Measurements from ENCODE around the gene CNPY2.

DNA sequence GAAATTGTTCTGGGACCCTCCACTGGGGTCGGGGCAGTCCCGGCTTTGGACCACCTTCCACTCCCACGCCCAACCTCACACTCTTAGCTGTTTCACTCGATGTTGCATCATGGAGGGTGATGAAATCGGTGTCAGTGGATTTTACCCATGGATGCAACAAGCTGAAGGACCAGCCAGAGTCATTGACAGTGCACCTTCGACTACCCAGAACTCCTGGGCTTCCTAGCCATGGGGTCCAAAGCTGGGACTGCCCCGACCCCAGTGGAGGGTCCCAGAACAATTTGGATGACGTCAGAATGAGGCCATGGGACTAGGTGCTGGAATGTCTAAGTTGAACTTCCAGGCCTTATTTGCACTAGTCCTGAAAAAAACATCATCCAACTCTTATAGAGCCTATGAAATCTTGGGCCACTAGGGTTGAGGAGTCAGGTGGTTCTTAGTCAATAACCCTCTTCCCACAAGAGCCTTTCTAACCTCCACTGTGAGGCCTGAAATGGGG lies 22.0 kb upstream of the CNPY2 start:
- TF ChIP-seq JUN (IDR thresholded peaks at IDR 0.05; ENCODE audit: borderline replicate concordance, insufficient read depth, insufficient read length, low read depth) = no peak
- TF ChIP-seq POLR2AphosphoS5 (IDR thresholded peaks at IDR 0.05; ENCODE audit: insufficient read depth, low read depth, low read length) = no peak
- no peak for TF ChIP-seq FOS (IDR thresholded peaks at IDR 0.05; ENCODE audit: borderline replicate concordance, insufficient read depth, low read length)
- TF ChIP-seq POLR2A (IDR thresholded peaks at IDR 0.05; ENCODE audit: low read depth, low read length) = no peak
- TF ChIP-seq, protein P1, sequence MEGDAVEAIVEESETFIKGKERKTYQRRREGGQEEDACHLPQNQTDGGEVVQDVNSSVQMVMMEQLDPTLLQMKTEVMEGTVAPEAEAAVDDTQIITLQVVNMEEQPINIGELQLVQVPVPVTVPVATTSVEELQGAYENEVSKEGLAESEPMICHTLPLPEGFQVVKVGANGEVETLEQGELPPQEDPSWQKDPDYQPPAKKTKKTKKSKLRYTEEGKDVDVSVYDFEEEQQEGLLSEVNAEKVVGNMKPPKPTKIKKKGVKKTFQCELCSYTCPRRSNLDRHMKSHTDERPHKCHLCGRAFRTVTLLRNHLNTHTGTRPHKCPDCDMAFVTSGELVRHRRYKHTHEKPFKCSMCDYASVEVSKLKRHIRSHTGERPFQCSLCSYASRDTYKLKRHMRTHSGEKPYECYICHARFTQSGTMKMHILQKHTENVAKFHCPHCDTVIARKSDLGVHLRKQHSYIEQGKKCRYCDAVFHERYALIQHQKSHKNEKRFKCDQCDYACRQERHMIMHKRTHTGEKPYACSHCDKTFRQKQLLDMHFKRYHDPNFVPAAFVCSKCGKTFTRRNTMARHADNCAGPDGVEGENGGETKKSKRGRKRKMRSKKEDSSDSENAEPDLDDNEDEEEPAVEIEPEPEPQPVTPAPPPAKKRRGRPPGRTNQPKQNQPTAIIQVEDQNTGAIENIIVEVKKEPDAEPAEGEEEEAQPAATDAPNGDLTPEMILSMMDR (IDR thresholded peaks at IDR 0.05; ENCODE audit: extremely low read depth in 1 of 2, insufficient read depth in 1 of 2, low read depth in 1 of 2, low read length in 2 of 2) = no peak
- TF ChIP-seq EZH2 (IDR thresholded peaks at IDR 0.05; ENCODE audit: borderline replicate concordance, low read depth, low read length, severe bottlenecking) = no peak
